HG02885 (cell line): ENCODE measurements around the gene MRPS31.
"Not testable (repeated sequence)": the region's sequence is repeated elsewhere in the genome, so short reads cannot be mapped to it uniquely, and the experiment has no call there.

ENCODE experiments used
- ATAC-seq: cut with Tn5 transposase; IDR thresholded peaks from one replicate; pipeline ENCODE4 v1.9.1; 2021; ENCODE audit warnings: mild to moderate bottlenecking; ENCODE audit not compliant: unreplicated experiment, poor library complexity

The MRPS31 gene

GRCh38 chr13:40764587-40765403 is 6.2 kb downstream of the MRPS31 start:
- ATAC-seq = peak; percentile 80

GRCh38 chr13:40762849-40763248 is 8.1 kb downstream of the MRPS31 start:
- ATAC-seq = no peak

GRCh38 chr13:40758811-40759210 is 12.2 kb downstream of the MRPS31 start:
- ATAC-seq = peak; percentile 36

- peak; percentile 56 for ATAC-seq
These were observed 14.9 kb downstream of the MRPS31 start for GRCh38 chr13:40756042-40756441.

GRCh38 chr13:40755082-40755700 is 15.8 kb downstream of the MRPS31 start:
- ATAC-seq = no peak

- ATAC-seq = no peak
These were observed 21.7 kb downstream of the MRPS31 start for GRCh38 chr13:40749327-40749726.

GRCh38 chr13:40735232-40735548 is 35.8 kb downstream of the MRPS31 start:
- ATAC-seq = not testable (repeated sequence)

- ATAC-seq = not testable (repeated sequence)
These were observed 36.3 kb downstream of the MRPS31 start for GRCh38 chr13:40734536-40735231.

- ATAC-seq = no peak
These were observed 38.3 kb downstream of the MRPS31 start for GRCh38 chr13:40732658-40733057.

- ATAC-seq = no peak
These were observed 42.4 kb downstream of the MRPS31 start for GRCh38 chr13:40728595-40728994.

- ATAC-seq = not testable (repeated sequence)
These were observed 56.6 kb downstream of the MRPS31 start for GRCh38 chr13:40714433-40714832.

- no peak for ATAC-seq
These were observed 64.6 kb downstream of the MRPS31 start for GRCh38 chr13:40706439-40706838.

- peak; percentile 84 for ATAC-seq
These were observed 73.3 kb downstream of the MRPS31 start for GRCh38 chr13:40697711-40698110.

- no peak for ATAC-seq
These were observed 76.6 kb downstream of the MRPS31 start for GRCh38 chr13:40694426-40694825.

- peak; percentile 51 for ATAC-seq
These were observed 78.0 kb downstream of the MRPS31 start for GRCh38 chr13:40692946-40693345.

- ATAC-seq = no peak
These were observed 82.2 kb downstream of the MRPS31 start for GRCh38 chr13:40688781-40689180.

GRCh38 chr13:40682449-40683240 is 88.3 kb downstream of the MRPS31 start:
- ATAC-seq = no peak

- ATAC-seq = no peak
These were observed 89.4 kb downstream of the MRPS31 start for GRCh38 chr13:40681341-40682146.

- ATAC-seq = no peak
These were observed 90.2 kb downstream of the MRPS31 start for GRCh38 chr13:40680659-40681323.
